Small intestine (tissue), 7 donors: Measurements from ENCODE around the gene STC2. TPM values are rescaled to one million over a fixed set of nuclear protein-coding genes. Genes with fewer than 3 reads are reported as not detected.

Experiments
- DNase-seq, 2 donors: peaks; one replicate each; pipeline versions ENCODE4 v3.0.0 to v3.0.0-alpha.2; 2013
- FAIRE-seq: peaks from 2 replicates; lab custom pipeline; 2012; peaks lifted over from hg19 to GRCh38; lab: Jason Lieb, UNC
- H3K27ac ChIP-seq, 3 donors: one replicate each; pipeline ENCODE4 v1.5.1; 2013; ENCODE audit warnings: low read length in 2 of 3, mild to moderate bottlenecking in 2 of 3, control low read depth in 1 of 3, inconsistent platforms in 1 of 3, low read depth in 1 of 3, moderate library complexity in 1 of 3
- H3K27me3 ChIP-seq, 3 donors: one replicate each; pipeline ENCODE4 v1.6.1; 2013; ENCODE audit warnings: low read length in 3 of 3, inconsistent platforms in 1 of 3; ENCODE audit not compliant: control insufficient read depth in 3 of 3, insufficient read depth in 3 of 3
- H3K36me3 ChIP-seq, 3 donors: one replicate each; pipeline ENCODE4 v1.6.1; 2013; ENCODE audit warnings: low read length in 3 of 3, inconsistent platforms in 1 of 3, low read depth in 1 of 3, mild to moderate bottlenecking in 1 of 3, moderate library complexity in 1 of 3; ENCODE audit not compliant: control insufficient read depth in 3 of 3, insufficient read depth in 2 of 3
- H3K4me1 ChIP-seq, 3 donors: one replicate each; pipeline ENCODE4 v1.6.1; 2013; ENCODE audit warnings: low read length in 2 of 3, inconsistent platforms in 1 of 3, low read depth in 1 of 3, mild to moderate bottlenecking in 1 of 3, moderate library complexity in 1 of 3; ENCODE audit not compliant: control insufficient read depth in 3 of 3, insufficient read depth in 2 of 3
- H3K4me3 ChIP-seq, 3 donors: one replicate each; pipeline ENCODE4 v1.5.1; 2013; ENCODE audit warnings: low read length in 3 of 3, control low read depth in 1 of 3, inconsistent platforms in 1 of 3, low read depth in 1 of 3, mild to moderate bottlenecking in 1 of 3, moderate library complexity in 1 of 3
- H3K9me3 ChIP-seq, 2 donors: one replicate each; pipeline ENCODE4 v1.6.1; 2013; ENCODE audit warnings: low read depth in 1 of 2, low read length in 1 of 2; ENCODE audit not compliant: control insufficient read depth in 2 of 2, insufficient read depth in 1 of 2
- WGBS, 3 donors: extraction: QIAGEN DNeasy Blood & Tissue Kit; methylation state at CpG; one replicate each; pipeline ENCODE4 v1.1.7; 2013; 5-methylcytosine and 5-hydroxymethylcytosine counted together
- polyA plus RNA-seq, 4 donors: library from polyadenylated mRNA; stranded (reverse) in 3 of 4; unstranded in 1 of 4; fragments of 200-250 nt in 3 of 4; fragments of 120-200 nt in 1 of 4; gene quantifications; one replicate each; pipeline versions ENCODE4 v1.2.1 to v1.2.3, GENCODE V29; 2013
- donor health status: healthy with polysubstance abuse.
- donor health status: control.
- donor health status: control.
- donor health status: Bipolar disorder and iron deficiency.
- donor health status: healthy.

The STC2 gene
- polyA plus RNA-seq, 4 donors: 0.65 to 12.1 (median 1.4) TPM; not detected in 1

- Histone ChIP-seq H3K4me1 (peaks cover 0 to 4% (median 0%) of the 10 kb centered on the region in 3 donors), H3K9me3 (peaks cover 0 to 9% of the 10 kb centered on the region in 2 donors), H3K4me3 (no peak overlapping the region), H3K27ac (no peak overlapping the region), H3K36me3 (no peaks in the 10 kb centered on the region), H3K27me3 (peaks cover 0 to 4% (median 0%) of the 10 kb centered on the region in 3 donors)
- no peak for FAIRE-seq
- WGBS, 3 donors: 81 to 87% (median 82%) methylated on average over 9 of the region's 9 CpGs
- no peak for DNase-seq
Measured at GRCh38 chr5:173311818-173312585, 16.2 kb downstream of the STC2 start.

GRCh38 chr5:173310861-173311785, 17.1 kb downstream of the STC2 start:
- H3K4me1 ChIP-seq: peaks cover 0 to 4% (median 0%) of the 10 kb centered on the region in 3 donors
- WGBS, 3 donors: 63 to 67% (median 64%) methylated on average over 15 of the region's 15 CpGs
- H3K27me3 ChIP-seq: peaks cover 0 to 4% (median 0%) of the 10 kb centered on the region in 3 donors
- no peaks in the 10 kb centered on the region for H3K36me3 ChIP-seq
- DNase-seq (no peak), FAIRE-seq (no peak)
- peak overlapping the region in 1 of 3 donors; percentile 6 for H3K27ac ChIP-seq
- H3K9me3 ChIP-seq: peaks cover 0 to 9% of the 10 kb centered on the region in 2 donors
- H3K4me3 ChIP-seq: no peak overlapping the region

- Histone ChIP-seq H3K9me3 (peaks cover 0 to 9% of the 10 kb centered on the region in 2 donors), H3K27ac (no peak overlapping the region), H3K4me3 (no peak overlapping the region), H3K36me3 (no peaks in the 10 kb centered on the region), H3K4me1 (no peaks in the 10 kb centered on the region), H3K27me3 (peaks cover 0 to 4% (median 0%) of the 10 kb centered on the region in 3 donors)
- no peak for FAIRE-seq
- DNase-seq: no peak
- 67 to 72% (median 71%) methylated on average over 8 of the region's 8 CpGs for WGBS, 3 donors
Measured at GRCh38 chr5:173310218-173310769, 17.9 kb downstream of the STC2 start.

GRCh38 chr5:173309731-173310130, 18.5 kb downstream of the STC2 start:
- peaks cover 0 to 9% of the 10 kb centered on the region in 2 donors for H3K9me3 ChIP-seq
- 45 to 78% (median 66%) methylated on average over 4 of the region's 4 CpGs for WGBS, 3 donors
- no peaks in the 10 kb centered on the region for H3K4me1 ChIP-seq
- H3K4me3 ChIP-seq: no peak overlapping the region
- DNase-seq (no peak), FAIRE-seq (no peak)
- H3K36me3 ChIP-seq: no peaks in the 10 kb centered on the region
- no peak overlapping the region for H3K27ac ChIP-seq
- peaks cover 0 to 3% (median 0%) of the 10 kb centered on the region in 3 donors for H3K27me3 ChIP-seq

- FAIRE-seq: no peak
- Histone ChIP-seq H3K36me3 (no peaks in the 10 kb centered on the region), H3K27me3 (peaks cover 0 to 10% (median 0%) of the 10 kb centered on the region in 3 donors), H3K4me1 (no peaks in the 10 kb centered on the region), H3K4me3 (no peak overlapping the region), H3K9me3 (peaks cover 0 to 9% of the 10 kb centered on the region in 2 donors), H3K27ac (no peak overlapping the region)
- DNase-seq: no peak
Measured at GRCh38 chr5:173308226-173308625, 20.0 kb downstream of the STC2 start.

GRCh38 chr5:173307695-173308094, 20.5 kb downstream of the STC2 start:
- no peak overlapping the region for H3K4me3 ChIP-seq
- no peaks in the 10 kb centered on the region for H3K36me3 ChIP-seq
- WGBS, 3 donors: 90 to 92% (median 91%) methylated on average over 3 of the region's 3 CpGs
- peaks cover 0 to 9% of the 10 kb centered on the region in 2 donors for H3K9me3 ChIP-seq
- no peak for FAIRE-seq
- H3K4me1 ChIP-seq: no peaks in the 10 kb centered on the region
- peaks cover 0 to 10% (median 0%) of the 10 kb centered on the region in 3 donors for H3K27me3 ChIP-seq
- no peak overlapping the region for H3K27ac ChIP-seq
- DNase-seq: no peak

- H3K4me3 ChIP-seq: no peak overlapping the region
- no peaks in the 10 kb centered on the region for H3K4me1 ChIP-seq
- H3K9me3 ChIP-seq: peaks cover 0 to 9% of the 10 kb centered on the region in 2 donors
- DNase-seq (no peak), FAIRE-seq (no peak)
- H3K36me3 ChIP-seq: no peaks in the 10 kb centered on the region
- H3K27ac ChIP-seq: no peak overlapping the region
- H3K27me3 ChIP-seq: peaks cover 0 to 14% (median 0%) of the 10 kb centered on the region in 3 donors
- 70 to 79% (median 74%) methylated on average over 3 of the region's 3 CpGs for WGBS, 3 donors
Measured at GRCh38 chr5:173306695-173307094, 21.5 kb downstream of the STC2 start.

- H3K4me1 ChIP-seq: no peaks in the 10 kb centered on the region
- H3K4me3 ChIP-seq: no peak overlapping the region
- no peak overlapping the region for H3K27ac ChIP-seq
- DNase-seq: no peak
- peaks cover 0 to 14% (median 0%) of the 10 kb centered on the region in 3 donors for H3K27me3 ChIP-seq
- H3K9me3 ChIP-seq: peaks cover 0 to 9% of the 10 kb centered on the region in 2 donors
- FAIRE-seq: no peak
- no peaks in the 10 kb centered on the region for H3K36me3 ChIP-seq
- 43 to 64% (median 48%) methylated on average over 10 of the region's 10 CpGs for WGBS, 3 donors
Measured at GRCh38 chr5:173304591-173304988, 23.6 kb downstream of the STC2 start.
